HG03025 (cell line): Measurements from ENCODE around the gene PRND.

Experiments used
- ATAC-seq: cut with Tn5 transposase; IDR thresholded peaks from one replicate; pipeline ENCODE4 v1.9.1; 2021; ENCODE audit warnings: mild to moderate bottlenecking, moderate library complexity; ENCODE audit not compliant: unreplicated experiment, low FRiP score

Gene PRND

GRCh38 chr20:4775322-4776078, 53.8 kb downstream of the PRND start:
- ATAC-seq = no peak

- no peak for ATAC-seq
Measured at GRCh38 chr20:4776079-4776630, 54.4 kb downstream of the PRND start.
